ENCODE measurements around the gene KIAA0825.

DNA sequence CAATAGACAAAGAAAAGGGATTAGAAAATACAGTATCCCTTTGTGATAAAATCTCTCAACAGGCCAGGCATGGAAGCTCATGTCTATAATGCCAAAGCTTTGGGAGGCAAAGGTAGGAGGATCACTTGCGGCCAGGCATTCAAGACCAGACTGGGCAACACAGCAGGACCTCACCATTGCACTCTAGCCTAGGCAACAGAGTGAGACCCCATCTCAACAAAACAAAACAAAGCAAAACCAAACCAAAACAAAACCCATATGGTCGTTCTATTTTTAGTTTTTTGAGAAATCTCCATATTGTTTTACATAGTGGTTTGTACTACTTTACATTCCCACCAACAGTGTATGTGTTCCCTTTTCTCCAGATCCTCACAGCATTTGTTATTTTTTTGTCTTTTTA, 193.0 kb downstream of the KIAA0825 start:
- TF ChIP-seq, protein P1, sequence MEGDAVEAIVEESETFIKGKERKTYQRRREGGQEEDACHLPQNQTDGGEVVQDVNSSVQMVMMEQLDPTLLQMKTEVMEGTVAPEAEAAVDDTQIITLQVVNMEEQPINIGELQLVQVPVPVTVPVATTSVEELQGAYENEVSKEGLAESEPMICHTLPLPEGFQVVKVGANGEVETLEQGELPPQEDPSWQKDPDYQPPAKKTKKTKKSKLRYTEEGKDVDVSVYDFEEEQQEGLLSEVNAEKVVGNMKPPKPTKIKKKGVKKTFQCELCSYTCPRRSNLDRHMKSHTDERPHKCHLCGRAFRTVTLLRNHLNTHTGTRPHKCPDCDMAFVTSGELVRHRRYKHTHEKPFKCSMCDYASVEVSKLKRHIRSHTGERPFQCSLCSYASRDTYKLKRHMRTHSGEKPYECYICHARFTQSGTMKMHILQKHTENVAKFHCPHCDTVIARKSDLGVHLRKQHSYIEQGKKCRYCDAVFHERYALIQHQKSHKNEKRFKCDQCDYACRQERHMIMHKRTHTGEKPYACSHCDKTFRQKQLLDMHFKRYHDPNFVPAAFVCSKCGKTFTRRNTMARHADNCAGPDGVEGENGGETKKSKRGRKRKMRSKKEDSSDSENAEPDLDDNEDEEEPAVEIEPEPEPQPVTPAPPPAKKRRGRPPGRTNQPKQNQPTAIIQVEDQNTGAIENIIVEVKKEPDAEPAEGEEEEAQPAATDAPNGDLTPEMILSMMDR (IDR thresholded peaks at IDR 0.05), result no peak
- no peak for TF ChIP-seq TCF7L2 (IDR thresholded peaks at IDR 0.05; ENCODE audit: low read depth, low read length)
- TF ChIP-seq, protein P2, sequence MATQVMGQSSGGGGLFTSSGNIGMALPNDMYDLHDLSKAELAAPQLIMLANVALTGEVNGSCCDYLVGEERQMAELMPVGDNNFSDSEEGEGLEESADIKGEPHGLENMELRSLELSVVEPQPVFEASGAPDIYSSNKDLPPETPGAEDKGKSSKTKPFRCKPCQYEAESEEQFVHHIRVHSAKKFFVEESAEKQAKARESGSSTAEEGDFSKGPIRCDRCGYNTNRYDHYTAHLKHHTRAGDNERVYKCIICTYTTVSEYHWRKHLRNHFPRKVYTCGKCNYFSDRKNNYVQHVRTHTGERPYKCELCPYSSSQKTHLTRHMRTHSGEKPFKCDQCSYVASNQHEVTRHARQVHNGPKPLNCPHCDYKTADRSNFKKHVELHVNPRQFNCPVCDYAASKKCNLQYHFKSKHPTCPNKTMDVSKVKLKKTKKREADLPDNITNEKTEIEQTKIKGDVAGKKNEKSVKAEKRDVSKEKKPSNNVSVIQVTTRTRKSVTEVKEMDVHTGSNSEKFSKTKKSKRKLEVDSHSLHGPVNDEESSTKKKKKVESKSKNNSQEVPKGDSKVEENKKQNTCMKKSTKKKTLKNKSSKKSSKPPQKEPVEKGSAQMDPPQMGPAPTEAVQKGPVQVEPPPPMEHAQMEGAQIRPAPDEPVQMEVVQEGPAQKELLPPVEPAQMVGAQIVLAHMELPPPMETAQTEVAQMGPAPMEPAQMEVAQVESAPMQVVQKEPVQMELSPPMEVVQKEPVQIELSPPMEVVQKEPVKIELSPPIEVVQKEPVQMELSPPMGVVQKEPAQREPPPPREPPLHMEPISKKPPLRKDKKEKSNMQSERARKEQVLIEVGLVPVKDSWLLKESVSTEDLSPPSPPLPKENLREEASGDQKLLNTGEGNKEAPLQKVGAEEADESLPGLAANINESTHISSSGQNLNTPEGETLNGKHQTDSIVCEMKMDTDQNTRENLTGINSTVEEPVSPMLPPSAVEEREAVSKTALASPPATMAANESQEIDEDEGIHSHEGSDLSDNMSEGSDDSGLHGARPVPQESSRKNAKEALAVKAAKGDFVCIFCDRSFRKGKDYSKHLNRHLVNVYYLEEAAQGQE (IDR thresholded peaks at IDR 0.05; ENCODE audit: insufficient read depth in 1 of 2, low read depth in 2 of 2, low read length in 1 of 2), result no peak

All from Panc1 (cell line).